HS-5 (cell line): ENCODE measurements around the gene TEF.

Source experiments
- DNase-seq: peaks from one replicate; pipeline ENCODE4 v3.0.0-alpha.2; 2012; ENCODE audit warnings: low read depth

Gene TEF, protein sequence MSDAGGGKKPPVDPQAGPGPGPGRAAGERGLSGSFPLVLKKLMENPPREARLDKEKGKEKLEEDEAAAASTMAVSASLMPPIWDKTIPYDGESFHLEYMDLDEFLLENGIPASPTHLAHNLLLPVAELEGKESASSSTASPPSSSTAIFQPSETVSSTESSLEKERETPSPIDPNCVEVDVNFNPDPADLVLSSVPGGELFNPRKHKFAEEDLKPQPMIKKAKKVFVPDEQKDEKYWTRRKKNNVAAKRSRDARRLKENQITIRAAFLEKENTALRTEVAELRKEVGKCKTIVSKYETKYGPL

DNA sequence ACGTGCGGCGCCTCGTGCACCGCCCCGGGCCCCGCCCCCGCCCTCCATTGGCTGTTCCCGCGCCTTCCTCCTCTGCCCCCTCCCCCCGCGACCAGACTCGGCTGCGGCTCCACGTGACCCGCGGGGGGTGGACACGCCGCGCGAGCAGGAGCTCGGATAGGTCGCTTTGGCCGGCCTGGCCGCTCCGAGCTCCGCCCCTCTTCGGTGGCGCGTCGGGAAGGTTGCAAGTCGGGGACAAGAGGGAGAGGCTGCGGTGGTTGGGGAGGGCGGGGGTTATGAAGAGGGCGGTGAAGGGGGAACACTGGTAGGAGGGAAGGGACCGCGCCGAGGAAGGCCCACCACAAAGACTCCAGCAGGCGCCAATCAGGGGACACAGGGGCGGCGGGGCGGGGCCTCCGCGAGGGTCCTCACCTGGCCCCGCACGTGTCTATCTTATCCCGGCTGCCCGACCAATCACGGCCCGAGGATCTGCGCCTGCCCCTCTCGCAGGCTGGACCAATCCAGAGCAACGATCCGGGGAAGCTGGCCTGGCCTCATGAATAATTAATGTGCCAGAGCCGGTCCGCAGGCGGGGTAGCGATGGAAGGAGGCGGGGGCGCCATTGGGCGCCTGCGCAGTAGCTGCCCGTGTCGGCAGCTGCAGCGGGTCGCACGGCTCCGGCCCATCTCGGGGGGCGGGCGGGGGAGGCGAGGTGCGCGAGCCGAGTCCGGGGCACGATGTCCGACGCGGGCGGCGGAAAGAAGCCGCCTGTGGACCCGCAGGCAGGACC is at the start of gene TEF:
Gene TEF (plus strand): TSS at position 614 of the 769 bp plus-strand sequence. CDS start 103 bp downstream, at position 717.
- DNase-seq: peak; percentile 88

DNA sequence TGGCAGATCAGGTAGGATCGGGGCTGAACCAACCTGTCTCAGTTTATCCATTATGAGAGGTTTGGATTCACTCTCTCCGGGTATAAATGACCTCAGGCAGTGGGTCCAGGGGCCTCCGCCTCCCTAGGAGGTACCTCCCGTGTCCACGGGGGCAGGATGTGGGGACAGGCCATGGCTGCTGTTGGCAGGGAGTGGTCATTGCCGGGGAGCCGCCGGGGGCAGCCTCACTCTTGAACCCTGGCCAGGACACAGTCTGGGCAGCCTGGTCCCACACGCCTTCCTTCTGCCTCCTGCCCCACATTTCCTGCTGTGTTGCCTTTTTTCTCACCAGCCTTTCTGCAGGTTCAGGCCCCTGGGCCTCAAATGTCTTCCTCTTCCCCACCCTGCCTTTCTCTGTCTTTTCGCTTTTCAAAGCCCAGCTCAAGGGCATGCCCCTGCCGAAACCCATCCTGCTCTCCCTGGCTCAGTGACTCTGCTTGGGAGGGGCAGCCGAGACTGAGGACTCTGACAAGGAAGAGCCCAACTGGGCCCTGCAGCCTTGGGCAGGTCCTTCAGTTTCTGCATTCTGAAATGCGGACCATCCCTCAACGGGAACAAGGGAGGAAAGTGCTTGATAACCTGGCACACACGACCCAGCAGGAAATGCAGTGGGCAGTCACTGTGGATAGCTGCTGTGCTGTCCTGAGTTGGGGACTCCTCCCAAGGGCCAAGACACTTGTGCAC is 49.4 kb upstream of the TEF start:
- no peak for DNase-seq

DNA sequence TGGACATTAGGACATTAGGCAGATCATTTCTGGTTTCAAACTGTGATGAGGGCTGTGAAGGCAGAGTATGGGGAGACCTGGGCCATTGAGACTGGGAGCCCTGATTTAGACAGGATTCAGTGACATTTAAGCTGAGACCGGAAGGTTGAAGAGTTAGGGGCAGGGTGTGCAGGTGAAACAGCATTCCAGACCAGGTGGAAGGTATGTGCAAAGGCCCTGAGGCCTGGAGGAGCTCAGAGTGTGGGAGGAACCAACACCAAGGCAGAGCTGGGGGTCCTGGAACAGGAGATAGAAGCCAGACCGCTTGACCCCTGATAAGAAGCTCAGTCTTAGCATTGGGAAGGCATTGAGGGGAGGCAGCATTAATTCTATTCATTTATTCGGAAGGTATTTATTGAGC is 47.9 kb upstream of the TEF start:
- no peak for DNase-seq

DNA sequence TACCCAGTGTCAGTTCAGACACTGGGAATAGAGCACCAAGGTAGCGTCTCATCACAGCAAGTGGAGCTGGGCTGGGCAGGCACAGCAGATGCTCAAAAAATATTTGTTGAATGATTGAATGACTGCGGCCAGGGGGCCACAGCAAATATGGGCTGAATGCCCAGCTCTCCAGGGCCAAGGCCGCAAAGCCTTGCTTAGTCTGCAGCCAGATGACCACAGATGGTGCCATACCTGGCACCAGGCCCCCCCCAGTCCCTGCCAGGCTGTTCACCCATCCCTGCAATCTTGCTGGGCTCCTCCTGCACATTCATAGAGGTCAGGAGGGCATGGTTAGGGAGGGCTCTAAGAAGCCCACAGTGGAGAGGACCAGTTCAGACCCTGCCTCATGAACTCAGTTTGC is 47.5 kb upstream of the TEF start:
- no peak for DNase-seq

DNA sequence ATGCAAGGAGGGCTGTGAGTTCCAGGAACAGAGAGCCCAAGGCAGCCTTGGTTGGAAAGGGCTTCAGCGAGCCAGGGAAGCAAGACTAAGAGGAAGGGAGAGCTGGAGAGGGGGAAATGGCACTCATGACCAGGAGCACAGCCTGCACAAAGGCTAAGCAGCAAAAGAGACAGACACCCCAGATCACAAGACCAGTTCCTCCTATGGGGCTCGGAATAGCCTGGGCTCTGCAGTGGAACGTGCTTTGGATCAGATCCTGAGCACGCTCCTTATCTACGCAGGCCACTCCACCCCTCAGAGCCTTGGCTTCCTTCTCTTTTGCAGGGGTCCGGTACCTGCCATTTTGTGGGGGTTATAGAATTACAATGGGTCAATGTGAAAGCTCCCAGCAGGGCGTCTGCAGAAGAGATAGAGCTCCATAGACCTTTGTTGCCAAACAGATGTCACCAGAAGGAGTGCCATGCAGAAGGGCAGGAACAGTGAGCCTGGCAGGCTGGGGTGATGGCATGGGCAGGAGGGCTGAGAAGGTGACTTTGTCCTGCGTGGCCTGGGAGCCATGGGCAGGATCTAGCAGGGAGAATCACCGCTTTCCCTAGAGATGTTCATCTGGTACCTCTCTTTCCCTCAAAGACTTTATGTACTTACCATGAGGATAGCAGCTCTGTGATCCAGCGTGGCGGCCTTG is 46.6 kb upstream of the TEF start:
- no peak for DNase-seq

DNA sequence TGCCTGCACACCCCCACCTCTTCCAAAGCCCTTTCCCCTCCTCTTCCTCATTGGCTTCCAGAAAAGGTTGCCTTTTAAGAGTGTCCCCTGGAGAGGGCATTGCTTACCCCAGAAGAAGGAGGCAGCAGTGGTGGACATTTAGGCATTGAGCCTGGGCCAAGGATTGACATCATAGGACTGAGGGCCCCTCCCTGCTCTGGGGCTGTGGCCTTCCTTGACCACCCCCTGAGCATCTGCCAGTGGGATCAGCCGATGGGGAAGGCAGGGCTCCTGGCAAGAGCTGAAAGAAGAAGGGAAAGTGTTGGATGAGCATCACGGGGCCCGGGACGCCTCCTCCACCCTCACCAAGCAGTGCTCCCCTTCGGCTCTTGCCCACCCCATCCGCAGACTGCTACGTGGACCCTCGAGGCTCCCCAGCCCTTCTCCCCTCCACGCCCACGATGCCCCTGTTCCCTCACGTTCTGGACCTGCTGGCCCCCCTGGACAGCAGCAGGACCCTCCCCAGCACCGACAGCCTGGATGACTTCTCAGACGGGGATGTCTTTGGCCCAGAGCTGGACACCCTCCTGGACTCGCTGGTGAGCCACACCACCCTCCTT is 43.0 kb upstream of the TEF start:
- DNase-seq: no peak

DNA sequence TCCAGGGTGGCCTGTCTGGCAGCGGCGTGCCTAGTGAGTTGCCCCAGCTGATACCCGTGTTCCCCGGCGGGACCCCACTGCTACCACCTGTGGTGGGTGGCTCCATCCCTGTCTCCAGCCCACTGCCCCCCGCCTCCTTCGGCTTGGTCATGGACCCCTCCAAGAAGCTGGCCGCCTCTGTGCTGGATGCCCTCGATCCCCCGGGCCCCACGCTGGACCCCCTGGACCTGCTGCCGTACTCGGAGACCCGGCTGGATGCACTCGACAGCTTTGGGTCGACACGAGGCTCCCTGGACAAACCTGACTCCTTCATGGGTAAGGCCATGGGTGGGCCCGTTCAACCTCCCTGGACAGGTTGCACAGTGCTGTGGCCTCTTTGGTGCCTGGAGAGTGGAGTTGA is 41.9 kb upstream of the TEF start:
- DNase-seq: no peak

DNA sequence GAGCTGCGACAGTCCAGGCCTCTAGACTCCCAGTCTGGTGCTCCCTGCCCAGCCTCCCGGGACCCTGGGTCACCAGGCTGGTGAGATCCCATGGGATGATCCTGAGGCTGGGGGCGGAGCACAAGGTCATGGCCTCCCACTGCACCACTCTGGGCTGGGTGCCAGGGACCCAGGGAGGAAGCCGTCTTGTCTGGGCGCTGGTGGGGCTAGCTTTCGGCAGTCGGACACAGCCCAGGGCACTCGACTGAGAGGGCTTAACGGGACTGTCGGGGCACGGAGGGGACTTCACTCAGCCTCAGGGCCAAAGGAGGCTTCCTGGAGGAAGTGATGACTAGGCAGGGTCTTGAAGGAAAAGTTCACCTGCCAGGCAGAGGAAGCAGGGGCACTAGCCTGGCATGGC is 41.4 kb upstream of the TEF start:
- no peak for DNase-seq

DNA sequence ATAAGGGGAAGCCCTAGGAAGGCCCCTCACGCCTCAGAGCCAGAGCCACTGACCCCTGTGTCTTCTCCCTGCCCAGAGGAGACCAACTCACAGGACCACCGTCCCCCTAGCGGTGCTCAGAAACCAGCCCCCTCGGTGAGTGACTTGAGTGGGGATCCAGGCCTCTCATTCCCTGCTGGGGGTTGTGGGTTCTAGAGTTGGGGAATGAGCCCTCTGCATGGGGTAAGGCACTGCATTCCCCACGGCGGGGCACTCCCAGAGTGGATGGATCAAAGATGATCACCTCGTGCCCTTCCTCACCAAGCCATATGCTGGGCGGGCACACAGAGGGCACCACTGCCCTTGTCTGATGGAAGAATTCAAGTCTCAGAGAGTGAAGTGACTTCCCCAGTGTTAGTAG is 40.7 kb upstream of the TEF start:
- no peak for DNase-seq

DNA sequence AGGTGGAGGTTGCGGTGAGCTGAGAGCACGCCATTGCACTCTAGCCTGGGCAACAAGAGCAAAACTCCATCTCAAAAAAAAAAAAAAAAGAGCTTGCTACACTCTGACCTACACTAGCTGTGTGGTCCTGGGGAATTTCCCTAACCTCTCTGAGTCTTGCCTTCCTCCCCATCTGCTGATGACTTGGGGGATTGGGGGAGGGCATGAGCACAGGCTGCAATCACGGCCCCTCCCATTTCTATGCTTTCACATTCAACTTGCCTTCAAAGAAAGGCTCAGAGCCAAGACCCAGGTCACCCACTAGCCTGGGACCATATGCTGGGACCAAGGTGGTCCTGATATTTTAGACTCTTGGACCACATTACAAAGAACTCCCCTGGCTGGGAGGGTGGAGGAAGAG is 39.8 kb upstream of the TEF start:
- no peak for DNase-seq

DNA sequence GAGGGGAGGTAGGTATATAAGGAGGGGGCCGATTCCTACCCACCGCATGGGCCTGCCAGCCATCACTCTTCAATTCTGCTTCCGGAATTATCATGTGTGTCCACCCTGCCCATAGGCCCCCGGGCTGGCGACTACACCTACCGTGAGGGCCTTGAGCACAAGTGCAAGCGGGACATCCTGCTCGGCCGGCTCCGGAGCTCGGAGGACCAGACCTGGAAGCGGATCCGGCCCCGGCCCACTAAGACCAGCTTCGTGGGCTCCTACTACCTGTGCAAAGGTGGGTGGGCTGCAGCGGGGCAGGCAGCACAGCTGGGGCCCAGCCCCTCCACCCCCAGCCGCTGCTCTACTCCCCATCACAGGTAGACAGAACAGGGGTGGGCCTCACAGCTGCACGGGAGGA is 38.4 kb upstream of the TEF start:
- DNase-seq: no peak

DNA sequence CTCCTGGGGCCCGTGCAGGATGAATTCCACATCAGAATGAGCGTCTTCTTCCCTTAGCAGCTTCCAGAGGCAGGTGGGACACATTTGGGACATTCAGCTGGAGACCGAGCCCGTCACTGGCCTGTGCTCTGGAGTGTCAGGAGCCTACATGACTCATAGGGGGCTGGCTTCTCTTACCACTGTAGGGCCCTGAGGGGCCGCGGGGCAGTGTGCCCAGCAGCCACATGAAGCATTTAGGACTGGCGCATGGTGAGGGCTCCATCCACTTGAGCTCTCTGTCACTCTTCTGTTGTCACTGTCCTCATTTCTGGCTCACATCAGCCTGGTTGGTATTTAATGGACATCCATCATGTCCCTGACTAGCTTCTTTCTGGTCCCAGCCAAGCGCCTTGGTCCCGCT is 38.0 kb upstream of the TEF start:
- DNase-seq: no peak

DNA sequence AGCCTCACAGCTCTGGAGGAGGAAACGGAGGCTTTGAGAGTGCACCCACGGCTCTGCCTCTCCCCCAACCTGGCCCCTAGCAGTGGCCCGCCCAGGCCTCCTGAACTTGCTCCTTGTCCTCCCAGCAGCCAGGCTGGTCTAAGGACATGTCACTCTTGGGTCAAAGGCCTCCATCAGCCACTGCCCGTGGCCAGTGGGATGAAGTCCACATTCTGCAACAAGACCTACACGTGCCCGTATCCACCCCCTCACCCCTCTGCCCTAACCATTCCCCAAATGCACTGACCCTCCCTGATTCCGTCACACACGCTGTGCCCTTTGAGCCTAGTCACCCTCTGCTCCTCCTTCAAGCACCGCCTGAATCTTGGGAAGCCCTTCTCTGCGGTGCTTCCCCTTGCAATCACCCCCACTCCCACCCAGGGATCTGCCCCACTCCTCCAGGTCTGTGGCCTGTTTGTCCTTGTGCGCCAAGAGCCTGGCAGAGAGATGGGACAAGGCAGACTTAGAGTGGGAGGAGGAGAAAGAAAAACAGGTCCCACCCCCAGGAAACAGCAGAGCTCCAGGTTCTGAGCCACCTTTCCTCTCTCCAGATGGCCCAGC is 37.5 kb upstream of the TEF start:
- no peak for DNase-seq

DNA sequence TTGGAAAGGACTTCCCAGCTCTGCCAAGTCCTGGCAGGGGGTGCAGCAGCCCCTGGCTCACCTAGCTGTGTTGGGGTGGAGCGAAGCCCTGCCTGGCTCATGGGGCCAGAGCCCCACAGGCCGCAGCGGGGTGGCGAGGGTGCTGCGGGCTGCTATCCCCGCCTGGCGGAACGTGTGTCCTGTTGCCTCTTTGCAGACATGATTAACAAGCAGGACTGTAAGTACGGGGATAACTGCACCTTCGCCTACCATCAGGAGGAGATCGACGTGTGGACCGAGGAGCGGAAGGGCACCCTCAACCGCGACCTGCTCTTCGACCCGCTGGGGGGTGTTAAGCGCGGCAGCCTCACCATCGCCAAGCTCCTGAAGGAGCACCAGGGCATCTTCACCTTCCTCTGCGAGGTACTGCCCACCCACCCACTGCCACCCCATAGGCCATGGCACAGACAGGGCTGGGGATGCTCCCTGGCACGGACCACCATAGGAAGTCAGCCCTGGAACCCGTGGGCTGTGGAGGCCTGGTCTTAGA is 35.9 kb upstream of the TEF start:
- DNase-seq: no peak

DNA sequence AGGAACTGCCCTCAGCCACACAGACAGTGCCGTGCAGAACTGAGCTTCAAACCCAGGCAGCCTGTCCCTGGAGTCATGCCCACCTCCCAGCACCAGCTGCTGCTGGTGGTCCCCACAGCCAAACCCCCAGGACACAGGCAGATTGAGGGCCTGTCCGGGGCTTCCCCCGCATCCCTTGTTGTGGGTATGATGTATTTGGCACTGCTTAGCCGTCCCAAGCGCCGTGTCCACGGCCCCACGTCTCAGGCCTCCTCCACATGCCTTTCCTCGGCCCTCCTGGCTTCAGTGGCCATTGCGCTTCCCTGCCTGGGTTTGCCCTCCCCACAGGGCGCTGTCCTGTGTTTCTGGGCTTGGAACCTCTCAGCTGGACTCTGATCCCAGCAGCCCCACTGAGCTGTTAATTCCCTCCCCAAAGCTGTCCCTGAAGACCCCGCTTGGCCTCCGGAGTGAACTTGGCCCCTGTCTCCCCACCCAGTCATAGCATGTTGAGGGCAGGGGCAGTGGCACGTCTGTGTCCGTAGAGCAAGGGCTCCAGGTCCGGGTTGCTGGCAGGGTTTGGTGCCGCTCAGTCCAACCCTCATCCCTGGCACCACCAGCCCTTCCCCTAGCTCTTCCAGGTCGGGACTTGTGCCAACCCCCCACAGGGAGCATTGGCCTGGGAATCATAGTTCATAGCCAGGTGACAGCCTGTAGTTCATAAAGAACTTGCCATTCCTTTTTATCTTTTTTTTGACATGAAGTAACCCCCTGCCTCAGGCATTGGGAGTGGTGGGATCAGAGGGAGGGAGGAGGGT is 34.5 kb upstream of the TEF start:
- DNase-seq: no peak

DNA sequence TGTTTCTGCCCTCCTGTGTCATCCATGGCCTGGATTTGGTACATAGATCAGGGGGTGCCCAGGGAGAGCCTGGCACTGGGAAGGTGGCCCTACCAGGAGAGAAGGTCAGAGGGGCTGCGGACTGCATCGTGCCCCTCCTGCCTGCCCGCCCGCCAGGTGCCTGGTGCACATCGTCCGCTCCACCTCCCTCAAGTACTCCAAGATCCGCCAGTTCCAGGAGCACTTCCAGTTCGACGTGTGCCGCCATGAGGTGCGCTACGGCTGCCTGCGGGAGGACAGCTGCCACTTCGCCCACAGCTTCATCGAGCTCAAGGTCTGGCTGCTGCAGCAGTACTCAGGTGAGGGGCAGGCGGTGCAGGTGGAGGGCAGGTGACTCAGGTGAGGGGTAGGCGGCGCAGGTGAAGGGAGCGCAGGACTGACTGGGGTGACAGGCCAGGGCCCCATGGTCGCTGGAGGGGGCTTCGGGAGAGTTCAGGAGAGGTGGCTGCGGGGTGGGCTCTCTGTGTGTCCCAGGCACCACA is 32.7 kb upstream of the TEF start:
- DNase-seq: no peak

DNA sequence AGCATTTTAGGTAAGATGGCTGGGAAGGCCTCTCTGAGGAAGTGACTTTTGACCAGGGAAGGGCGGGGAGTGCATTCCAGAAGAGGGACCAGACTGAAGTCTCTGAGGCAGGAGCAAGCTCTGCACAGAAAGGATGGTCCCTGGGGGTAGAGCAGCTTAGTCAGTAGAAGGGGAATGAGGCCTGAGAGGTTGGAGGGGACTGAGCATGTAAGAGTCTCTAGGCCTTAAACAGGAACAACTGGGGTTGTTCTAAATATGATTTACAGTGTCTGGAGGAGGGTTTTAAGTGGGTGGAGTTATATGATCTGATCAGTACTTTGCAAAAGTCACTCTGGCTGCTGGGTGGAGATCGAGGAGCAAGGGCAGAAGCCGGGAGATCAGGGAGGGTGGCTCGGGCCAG is 31.7 kb upstream of the TEF start:
- no peak for DNase-seq

DNA sequence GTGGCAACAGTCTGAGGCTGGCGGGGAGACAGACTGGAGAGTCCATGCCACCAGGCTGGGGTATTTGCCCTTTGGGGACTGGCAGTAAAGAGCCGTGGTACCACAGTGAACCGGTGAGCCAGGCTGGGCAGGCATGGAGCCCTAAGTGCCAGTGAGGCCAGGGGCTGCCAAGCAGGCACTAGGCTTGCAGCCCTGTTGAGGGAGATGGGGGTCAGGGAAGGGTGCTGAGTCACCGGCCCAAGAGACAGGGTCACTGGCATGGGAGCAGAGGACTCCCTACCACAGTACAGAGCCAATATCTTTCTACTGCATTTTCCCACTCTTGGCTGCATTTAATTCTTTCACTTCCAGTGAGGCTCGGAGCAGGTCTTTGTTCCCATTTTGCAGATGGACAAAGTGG is 30.7 kb upstream of the TEF start:
- DNase-seq: no peak

DNA sequence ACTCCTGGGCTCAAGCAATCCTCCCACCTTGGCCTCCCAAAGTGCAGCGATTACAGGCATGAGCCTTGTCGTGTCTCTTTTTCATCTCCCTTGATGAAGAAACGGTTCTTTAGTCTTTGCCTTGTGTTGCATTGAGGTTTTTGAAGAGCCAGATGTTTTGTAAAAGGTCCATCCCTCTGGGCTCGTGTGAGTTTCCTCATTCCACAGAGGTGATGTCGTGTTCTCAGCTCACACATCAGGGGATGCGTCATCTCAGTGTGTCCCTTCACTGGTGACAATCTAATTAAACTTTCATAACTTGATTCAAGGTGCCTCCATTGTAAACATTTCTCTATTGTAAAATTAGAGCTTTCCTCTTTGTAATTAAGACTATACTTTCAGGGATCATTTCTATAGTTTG is 29.7 kb upstream of the TEF start:
- DNase-seq: peak; percentile 25

DNA sequence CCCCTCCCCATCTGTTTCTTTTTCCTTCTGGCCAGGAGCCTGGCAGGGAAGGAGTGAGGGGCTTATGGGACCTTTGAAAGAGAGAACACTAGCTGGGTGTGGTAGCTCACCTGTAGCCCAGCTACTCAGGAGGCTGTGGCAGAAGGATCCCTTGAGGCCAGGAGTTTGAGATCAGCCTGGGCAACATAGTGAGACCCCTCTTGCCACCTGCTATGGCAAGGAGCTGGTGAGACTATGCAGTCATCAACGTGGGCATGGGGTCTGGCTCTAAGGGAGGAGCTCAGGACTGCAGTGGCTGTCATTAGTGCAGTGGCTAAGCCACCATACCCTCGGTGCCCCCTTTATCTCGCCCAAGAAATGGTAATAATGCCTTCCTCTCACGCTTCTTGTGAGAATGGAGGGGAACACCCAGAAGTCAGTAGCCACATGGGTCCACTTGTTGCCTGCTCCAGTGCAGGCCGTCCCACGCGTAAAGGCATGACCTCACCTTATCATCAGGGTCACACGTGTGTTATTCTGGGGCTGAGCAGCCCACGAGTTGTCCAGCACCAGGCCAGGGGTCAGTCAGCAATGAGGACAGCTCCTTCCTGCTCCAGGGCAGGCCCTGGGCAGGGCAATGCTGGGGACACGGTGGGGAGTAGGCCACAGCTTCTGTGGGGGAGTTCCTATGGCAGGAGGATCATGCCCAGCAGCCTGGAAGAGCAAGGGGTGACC is 27.7 kb upstream of the TEF start:
- no peak for DNase-seq
